IMR-90 (cell line): ENCODE data around the gene QSER1. TPM values are rescaled to one million over a fixed set of nuclear protein-coding genes. Genes with fewer than 3 reads are reported as not detected.

Source experiments
- ATAC-seq: fragments of 200-7000 bp; cut with Tn5 transposase; 2 replicates; pipeline ENCODE4 v1.9.1; 2020; ENCODE audit warnings: low read depth, mild to moderate bottlenecking, moderate library complexity
- BruUV-seq: library from RNA; stranded (reverse); fragments of 400-500 nt; replicated peaks from 2 replicates; lab custom pipeline; 2021; lab: Mats Ljungman, UMichigan
- CTCF ChIA-PET: fragments of 300-600 bp; formaldehyde crosslinking; extraction: SDS; loops from one replicate; lab custom pipeline; 2021; ENCODE audit warnings: antibody characterized with exemption; lab: Yijun Ruan, JAX
- POLR2A ChIA-PET: fragments of 300-600 bp; sonication (Branson Sonifier 250); formaldehyde crosslinking; loops from one replicate; lab custom pipeline; 2022; ENCODE audit warnings: antibody characterized with exemption; ENCODE audit not compliant: unreplicated experiment; lab: Charles Lee
- DNase-seq: peaks from one replicate; pipeline ENCODE4 v3.0.0; 2013
- H2AFZ ChIP-seq: replicated peaks from 2 replicates; pipeline ENCODE3; 2013; ENCODE audit warnings: low read length, mild to moderate bottlenecking; ENCODE audit not compliant: poor library complexity
- H2AK5ac ChIP-seq: 2 replicates; pipeline ENCODE4 v1.6.1; 2013; ENCODE audit warnings: low read depth, low read length, inconsistent platforms
- H2AK9ac ChIP-seq: replicated peaks from 2 replicates; pipeline ENCODE3; 2013; ENCODE audit warnings: mild to moderate bottlenecking, low read depth, low read length, moderate library complexity; ENCODE audit not compliant: poor library complexity
- H2BK120ac ChIP-seq: 2 replicates; pipeline ENCODE4 v1.6.1; 2013; ENCODE audit warnings: low read depth, low read length, inconsistent platforms
- H2BK15ac ChIP-seq: 3 replicates; pipeline ENCODE4 v1.6.1; 2013; ENCODE audit warnings: low read depth, low read length, inconsistent platforms
- H2BK20ac ChIP-seq: 2 replicates; pipeline ENCODE4 v1.6.1; 2013; ENCODE audit warnings: low read depth, mild to moderate bottlenecking, inconsistent platforms, low read length, moderate library complexity
- H2BK5ac ChIP-seq: 2 replicates; pipeline ENCODE4 v1.6.1; 2013; ENCODE audit warnings: mild to moderate bottlenecking, low read depth, low read length, inconsistent platforms; ENCODE audit not compliant: poor library complexity, severe bottlenecking
- H3K14ac ChIP-seq: replicated peaks from 2 replicates; pipeline ENCODE4 v1.6.1; 2013; ENCODE audit warnings: low read depth, low read length, inconsistent platforms
- H3K18ac ChIP-seq: 2 replicates; pipeline ENCODE4 v1.6.1; 2013; ENCODE audit warnings: low read depth, low read length, control low read depth
- H3K23ac ChIP-seq: 2 replicates; pipeline ENCODE4 v1.6.1; 2013; ENCODE audit warnings: low read depth, low read length, inconsistent platforms
- H3K27ac ChIP-seq: 2 replicates; pipeline ENCODE4 v1.5.1; 2013; ENCODE audit warnings: mild to moderate bottlenecking, control low read depth, low read length; ENCODE audit not compliant: insufficient read depth
- H3K27me3 ChIP-seq: 2 replicates; pipeline ENCODE4 v1.6.1; 2013; ENCODE audit warnings: low read length; ENCODE audit not compliant: control insufficient read depth, insufficient read depth
- H3K36me3 ChIP-seq: 2 replicates; pipeline ENCODE4 v1.6.1; 2013; ENCODE audit warnings: low read length, mixed read lengths; ENCODE audit not compliant: control insufficient read depth, insufficient read depth
- H3K4ac ChIP-seq: 2 replicates; pipeline ENCODE4 v1.6.1; 2013; ENCODE audit warnings: low read depth, low read length, inconsistent platforms
- H3K4me1 ChIP-seq: 2 replicates; pipeline ENCODE4 v1.6.1; 2013; ENCODE audit warnings: low read length, mixed read lengths; ENCODE audit not compliant: control insufficient read depth, insufficient read depth
- H3K4me2 ChIP-seq: 2 replicates; pipeline ENCODE4 v1.6.1; 2013; ENCODE audit warnings: low read depth, mild to moderate bottlenecking, control low read depth, low read length, moderate library complexity
- H3K4me3 ChIP-seq: 2 replicates; pipeline ENCODE4 v1.5.1; 2013; ENCODE audit warnings: low read depth, mild to moderate bottlenecking, control low read depth, low read length, moderate library complexity; ENCODE audit not compliant: insufficient read depth
- H3K56ac ChIP-seq: 2 replicates; pipeline ENCODE4 v1.6.1; 2013; ENCODE audit warnings: low read length, inconsistent platforms; ENCODE audit not compliant: insufficient read depth; ENCODE audit errors: extremely low read depth
- H3K79me1 ChIP-seq, 2 experiments: 2 replicates each; pipeline ENCODE4 v1.6.1; 2013; ENCODE audit warnings: low read length in 2 of 2, inconsistent platforms in 1 of 2, low read depth in 1 of 2
- H3K9ac ChIP-seq: 2 replicates; pipeline ENCODE4 v1.6.1; 2013; ENCODE audit warnings: low read depth, low read length, control low read depth
- H3K9me1 ChIP-seq: 2 replicates; pipeline ENCODE4 v1.6.1; 2013; ENCODE audit warnings: low read length, inconsistent platforms; ENCODE audit not compliant: insufficient read depth
- H3K9me3 ChIP-seq: 2 replicates; pipeline ENCODE4 v1.6.1; 2013; ENCODE audit warnings: low read length; ENCODE audit not compliant: control insufficient read depth, insufficient read depth
- H4K20me1 ChIP-seq: 2 replicates; pipeline ENCODE4 v1.6.1; 2013; ENCODE audit warnings: low read length, inconsistent platforms; ENCODE audit not compliant: insufficient read depth
- H4K5ac ChIP-seq: 2 replicates; pipeline ENCODE4 v1.6.1; 2013; ENCODE audit warnings: mild to moderate bottlenecking, low read depth, low read length, control low read depth
- H4K8ac ChIP-seq, 2 experiments: 2 replicates each; pipeline ENCODE4 v1.6.1; 2013; ENCODE audit warnings: low read depth in 2 of 2, low read length in 2 of 2, control low read depth in 1 of 2, inconsistent platforms in 1 of 2
- H4K91ac ChIP-seq: 2 replicates; pipeline ENCODE4 v1.6.1; 2013; ENCODE audit warnings: low read depth, low read length, inconsistent platforms; ENCODE audit not compliant: insufficient read depth
- BHLHE40 ChIP-seq: fragments of 150-350 bp; IDR thresholded peaks from 2 replicates; pipeline ENCODE4 v1.6.1; 2016; ENCODE audit warnings: mild to moderate bottlenecking, low read depth, low read length
- CEBPB ChIP-seq: IDR thresholded peaks from 2 replicates; pipeline ENCODE4 v1.6.1; 2012; ENCODE audit warnings: low read depth, low read length, improper control_type of control experiment
- CHD1 ChIP-seq: IDR thresholded peaks from 2 replicates; pipeline ENCODE4 v1.6.1; 2012; ENCODE audit warnings: low read depth, low read length, improper control_type of control experiment
- FOS ChIP-seq: fragments of 150-350 bp; IDR thresholded peaks from 2 replicates; pipeline ENCODE4 v1.6.1; 2016; ENCODE audit warnings: low read depth, low read length
- MAFK ChIP-seq: IDR thresholded peaks from 2 replicates; pipeline ENCODE4 v1.6.1; 2012; ENCODE audit warnings: low read depth, low read length, improper control_type of control experiment
- MAZ ChIP-seq: IDR thresholded peaks from 2 replicates; pipeline ENCODE4 v1.6.1; 2012; ENCODE audit warnings: low read depth, mild to moderate bottlenecking, low read length, improper control_type of control experiment, moderate library complexity, borderline replicate concordance
- MXI1 ChIP-seq: IDR thresholded peaks from 2 replicates; pipeline ENCODE4 v1.6.1; 2012; ENCODE audit warnings: low read depth, mild to moderate bottlenecking, low read length, moderate library complexity, borderline replicate concordance
- NFE2L2 ChIP-seq: fragments of 150-350 bp; IDR thresholded peaks from 2 replicates; pipeline ENCODE4 v1.6.1; 2016; ENCODE audit warnings: low read depth, mild to moderate bottlenecking, low read length
- POLR2A ChIP-seq: IDR thresholded peaks from 2 replicates; pipeline ENCODE4 v1.6.1; 2012; ENCODE audit warnings: mild to moderate bottlenecking, low read depth, low read length
- RAD21 ChIP-seq: IDR thresholded peaks from 2 replicates; pipeline ENCODE4 v1.6.1; 2012; ENCODE audit warnings: low read length, improper control_type of control experiment
- RCOR1 ChIP-seq: IDR thresholded peaks from 2 replicates; pipeline ENCODE4 v1.6.1; 2012; ENCODE audit warnings: mild to moderate bottlenecking, low read length, improper control_type of control experiment; ENCODE audit not compliant: insufficient replicate concordance
- RFX5 ChIP-seq: IDR thresholded peaks from 2 replicates; pipeline ENCODE4 v1.8.0; 2012; ENCODE audit warnings: low read depth, mild to moderate bottlenecking, low read length, moderate library complexity
- SMC3 ChIP-seq: fragments of 150-350 bp; IDR thresholded peaks from 2 replicates; pipeline ENCODE4 v1.6.1; 2016; ENCODE audit warnings: low read depth, mild to moderate bottlenecking, antibody characterized with exemption, low read length, moderate library complexity
- WGBS, 2 experiments: methylation state at CpG; one replicate each; pipeline versions ENCODE4 v1.1.5 to v1.1.7; 2013; ENCODE audit warnings: missing lambda C conversion rate in 2 of 2; ENCODE audit not compliant: insufficient read length in 1 of 2; ENCODE audit errors: extremely low coverage in 2 of 2; 5-methylcytosine and 5-hydroxymethylcytosine counted together
- dilution Hi-C: fragments of 300-500 bp; cut with HindIII; formaldehyde crosslinking; loops from one replicate; pipeline ENCODE4 v1.14.3; 2018; ENCODE audit warnings: low sequenced_read_pairs; ENCODE audit not compliant: unreplicated experiment
- in situ Hi-C: fragments of 300-500 bp; cut with MboI; formaldehyde crosslinking; loops from 3 replicates; pipeline ENCODE4 v1.14.3; 2019; ENCODE audit warnings: low sequenced_read_pairs, inconsistent platforms, mixed read lengths
- intact Hi-C: fragments of 100-400 bp; cut with micrococcal nuclease; formaldehyde crosslinking; loops from 2 replicates; pipeline ENCODE4 v1.10.0; 2022
- polyA plus RNA-seq, 3 experiments: library from polyadenylated mRNA; depleted of rRNA; stranded (reverse); fragments of >200 nt; gene quantifications; 2 replicates each; pipeline ENCODE4 v1.2.3, GENCODE V29; 2012; ENCODE audit warnings: low replicate concordance in 1 of 3
- total RNA-seq: library from RNA; depleted of rRNA; stranded (reverse); fragments of >200 nt; gene quantifications from 2 replicates; pipeline ENCODE4 v1.2.3, GENCODE V29; 2012
- TF ChIP-seq, protein P1 (sequence below): fragments of 150-350 bp; IDR thresholded peaks from 2 replicates; pipeline ENCODE4 v1.6.1; 2017; ENCODE audit warnings: mild to moderate bottlenecking, antibody characterized with exemption, low read length, low read depth
- TF ChIP-seq, protein P2 (sequence below): conservative IDR thresholded peaks from 2 replicates; pipeline ENCODE4 v1.5.1; 2012; ENCODE audit warnings: mild to moderate bottlenecking, low read depth, low read length, improper control_type of control experiment
- TF ChIP-seq, protein P3 (sequence below): fragments of 150-350 bp; IDR thresholded peaks from 2 replicates; pipeline ENCODE4 v1.6.1; 2016; ENCODE audit warnings: low read depth, mild to moderate bottlenecking, low read length, moderate library complexity, borderline replicate concordance

QSER1 gene
- total and polyA plus RNA-seq, 2 of the 4 experiments (the other 2 are of a cell fraction) = 5.9 to 15.6 TPM

DNA sequence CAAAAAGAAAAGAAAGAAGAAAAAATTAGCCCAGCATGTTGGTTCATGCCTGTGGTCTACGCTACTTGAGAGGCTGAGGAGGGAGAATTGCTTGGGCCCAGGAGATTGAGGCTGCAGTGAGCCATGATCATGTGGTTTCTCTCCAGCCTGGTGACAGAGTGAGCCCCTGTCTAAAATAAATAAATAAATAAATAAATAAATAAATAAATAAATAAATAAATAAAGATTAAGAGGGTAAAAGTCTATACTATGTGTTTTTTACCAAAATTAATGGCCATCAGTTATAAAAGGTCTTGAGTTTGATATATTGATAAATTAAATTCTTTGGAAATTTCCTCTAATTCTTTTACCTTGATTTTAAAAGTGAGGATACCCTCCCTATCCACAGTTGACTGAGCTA, 97.9 kb downstream of the QSER1 start:
- Histone ChIP-seq H2AK9ac (no peak overlapping the region), H3K4me3 (no peak overlapping the region), H3K18ac (no peak overlapping the region), H2BK15ac (no peak overlapping the region), H2AK5ac (no peak overlapping the region), H3K9me1 (no peaks in the 10 kb centered on the region), H4K5ac (no peak overlapping the region), H3K36me3 (no peaks in the 10 kb centered on the region), H2AFZ (no peak overlapping the region), H3K4me1 (no peaks in the 10 kb centered on the region), H3K4ac (no peak overlapping the region), H3K9me3 (peaks cover 4% of the 10 kb centered on the region), H3K23ac (no peak overlapping the region), H2BK120ac (no peak overlapping the region), H3K27ac (no peak overlapping the region), H2BK20ac (no peak overlapping the region), H3K14ac (no peak overlapping the region), H3K56ac (no peak overlapping the region), H4K20me1 (no peaks in the 10 kb centered on the region), H4K91ac (no peak overlapping the region), H2BK5ac (no peak overlapping the region), H3K9ac (no peak overlapping the region), H3K27me3 (no peaks in the 10 kb centered on the region), H3K4me2 (no peak overlapping the region), H4K8ac (no peak overlapping the region), H3K79me1 (no peaks in the 10 kb centered on the region)
- in situ Hi-C loops (no loop called here), intact Hi-C loops (no loop called here), dilution Hi-C loops (no loop called here)
- ChIA-PET CTCF (no interaction called here), POLR2A (interaction anchor here (0.6 kb wide), 1 partner anchor 79 kb away, joined by 3 read pairs; no protein-coding TSS in a partner anchor)
- ATAC-seq (no peak), DNase-seq (no peak)
- WGBS, 2 experiments = no CpG with 5 or more reads among the region's 1 CpG
- TF ChIP-seq, protein P1, sequence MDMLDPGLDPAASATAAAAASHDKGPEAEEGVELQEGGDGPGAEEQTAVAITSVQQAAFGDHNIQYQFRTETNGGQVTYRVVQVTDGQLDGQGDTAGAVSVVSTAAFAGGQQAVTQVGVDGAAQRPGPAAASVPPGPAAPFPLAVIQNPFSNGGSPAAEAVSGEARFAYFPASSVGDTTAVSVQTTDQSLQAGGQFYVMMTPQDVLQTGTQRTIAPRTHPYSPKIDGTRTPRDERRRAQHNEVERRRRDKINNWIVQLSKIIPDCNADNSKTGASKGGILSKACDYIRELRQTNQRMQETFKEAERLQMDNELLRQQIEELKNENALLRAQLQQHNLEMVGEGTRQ = no peak
- no peak for TF ChIP-seq FOS
- no peak for TF ChIP-seq NFE2L2
- TF ChIP-seq, protein P2, sequence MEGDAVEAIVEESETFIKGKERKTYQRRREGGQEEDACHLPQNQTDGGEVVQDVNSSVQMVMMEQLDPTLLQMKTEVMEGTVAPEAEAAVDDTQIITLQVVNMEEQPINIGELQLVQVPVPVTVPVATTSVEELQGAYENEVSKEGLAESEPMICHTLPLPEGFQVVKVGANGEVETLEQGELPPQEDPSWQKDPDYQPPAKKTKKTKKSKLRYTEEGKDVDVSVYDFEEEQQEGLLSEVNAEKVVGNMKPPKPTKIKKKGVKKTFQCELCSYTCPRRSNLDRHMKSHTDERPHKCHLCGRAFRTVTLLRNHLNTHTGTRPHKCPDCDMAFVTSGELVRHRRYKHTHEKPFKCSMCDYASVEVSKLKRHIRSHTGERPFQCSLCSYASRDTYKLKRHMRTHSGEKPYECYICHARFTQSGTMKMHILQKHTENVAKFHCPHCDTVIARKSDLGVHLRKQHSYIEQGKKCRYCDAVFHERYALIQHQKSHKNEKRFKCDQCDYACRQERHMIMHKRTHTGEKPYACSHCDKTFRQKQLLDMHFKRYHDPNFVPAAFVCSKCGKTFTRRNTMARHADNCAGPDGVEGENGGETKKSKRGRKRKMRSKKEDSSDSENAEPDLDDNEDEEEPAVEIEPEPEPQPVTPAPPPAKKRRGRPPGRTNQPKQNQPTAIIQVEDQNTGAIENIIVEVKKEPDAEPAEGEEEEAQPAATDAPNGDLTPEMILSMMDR = no peak
- no peak for TF ChIP-seq MAZ
- TF ChIP-seq CEBPB = no peak
- no peak for TF ChIP-seq MXI1
- TF ChIP-seq POLR2A = no peak
- TF ChIP-seq CHD1 = no peak
- TF ChIP-seq RAD21 = no peak
- no peak for TF ChIP-seq MAFK
- TF ChIP-seq SMC3 = no peak
- no peak for TF ChIP-seq BHLHE40
- TF ChIP-seq, protein P3, sequence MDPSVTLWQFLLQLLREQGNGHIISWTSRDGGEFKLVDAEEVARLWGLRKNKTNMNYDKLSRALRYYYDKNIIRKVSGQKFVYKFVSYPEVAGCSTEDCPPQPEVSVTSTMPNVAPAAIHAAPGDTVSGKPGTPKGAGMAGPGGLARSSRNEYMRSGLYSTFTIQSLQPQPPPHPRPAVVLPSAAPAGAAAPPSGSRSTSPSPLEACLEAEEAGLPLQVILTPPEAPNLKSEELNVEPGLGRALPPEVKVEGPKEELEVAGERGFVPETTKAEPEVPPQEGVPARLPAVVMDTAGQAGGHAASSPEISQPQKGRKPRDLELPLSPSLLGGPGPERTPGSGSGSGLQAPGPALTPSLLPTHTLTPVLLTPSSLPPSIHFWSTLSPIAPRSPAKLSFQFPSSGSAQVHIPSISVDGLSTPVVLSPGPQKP = no peak
- TF ChIP-seq RFX5 = no peak
- no peak for TF ChIP-seq RCOR1
- no TSS peak for BruUV-seq
